ENCODE results near the gene CCT6B. TPM values are rescaled to one million over a fixed set of nuclear protein-coding genes. Genes with fewer than 3 reads are reported as not detected.

CCT6B gene
- total and polyA plus RNA-seq, 3 donors from 2014 or later: 46.8 to 226 (median 56.5) TPM

DNA sequence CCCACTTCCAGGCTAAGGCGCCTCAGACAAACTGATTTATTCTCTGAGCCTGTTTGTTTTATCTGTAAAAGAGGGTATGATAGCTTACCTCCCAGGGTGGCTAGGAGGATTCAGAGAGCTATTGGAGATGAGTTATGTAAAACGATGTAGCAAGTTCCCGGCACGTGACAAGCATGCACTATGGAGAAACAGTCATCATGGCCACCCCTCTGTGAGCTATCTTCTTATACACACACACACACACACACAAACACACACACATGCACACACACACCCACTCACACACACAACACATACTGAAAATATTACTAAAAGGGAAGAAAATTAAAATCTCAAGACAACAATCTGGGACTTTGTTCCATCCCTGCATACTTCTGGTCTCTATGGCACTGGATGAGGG is 66.3 kb downstream of the CCT6B start:
- H3K27me3 ChIP-seq: no peaks in the 10 kb centered on the region
- H3K36me3 ChIP-seq (ENCODE audit: low read depth, missing control alignments): no peaks in the 10 kb centered on the region
- no peak overlapping the region for H3K4me3 ChIP-seq
- DNase-seq: no peak
- H3K27ac ChIP-seq: no peak overlapping the region
- WGBS, 2 donors: 85 to 89% methylated on average over 4 of the region's 4 CpGs
- TF ChIP-seq, protein P1, sequence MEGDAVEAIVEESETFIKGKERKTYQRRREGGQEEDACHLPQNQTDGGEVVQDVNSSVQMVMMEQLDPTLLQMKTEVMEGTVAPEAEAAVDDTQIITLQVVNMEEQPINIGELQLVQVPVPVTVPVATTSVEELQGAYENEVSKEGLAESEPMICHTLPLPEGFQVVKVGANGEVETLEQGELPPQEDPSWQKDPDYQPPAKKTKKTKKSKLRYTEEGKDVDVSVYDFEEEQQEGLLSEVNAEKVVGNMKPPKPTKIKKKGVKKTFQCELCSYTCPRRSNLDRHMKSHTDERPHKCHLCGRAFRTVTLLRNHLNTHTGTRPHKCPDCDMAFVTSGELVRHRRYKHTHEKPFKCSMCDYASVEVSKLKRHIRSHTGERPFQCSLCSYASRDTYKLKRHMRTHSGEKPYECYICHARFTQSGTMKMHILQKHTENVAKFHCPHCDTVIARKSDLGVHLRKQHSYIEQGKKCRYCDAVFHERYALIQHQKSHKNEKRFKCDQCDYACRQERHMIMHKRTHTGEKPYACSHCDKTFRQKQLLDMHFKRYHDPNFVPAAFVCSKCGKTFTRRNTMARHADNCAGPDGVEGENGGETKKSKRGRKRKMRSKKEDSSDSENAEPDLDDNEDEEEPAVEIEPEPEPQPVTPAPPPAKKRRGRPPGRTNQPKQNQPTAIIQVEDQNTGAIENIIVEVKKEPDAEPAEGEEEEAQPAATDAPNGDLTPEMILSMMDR (IDR thresholded peaks at IDR 0.05): no peak
- intact Hi-C loops (cut with DNase I; ENCODE audit: low total_unique reads): no loop called here
- H3K4me1 ChIP-seq: no peaks in the 10 kb centered on the region
- H3K9me3 ChIP-seq: no peaks in the 10 kb centered on the region

DNA sequence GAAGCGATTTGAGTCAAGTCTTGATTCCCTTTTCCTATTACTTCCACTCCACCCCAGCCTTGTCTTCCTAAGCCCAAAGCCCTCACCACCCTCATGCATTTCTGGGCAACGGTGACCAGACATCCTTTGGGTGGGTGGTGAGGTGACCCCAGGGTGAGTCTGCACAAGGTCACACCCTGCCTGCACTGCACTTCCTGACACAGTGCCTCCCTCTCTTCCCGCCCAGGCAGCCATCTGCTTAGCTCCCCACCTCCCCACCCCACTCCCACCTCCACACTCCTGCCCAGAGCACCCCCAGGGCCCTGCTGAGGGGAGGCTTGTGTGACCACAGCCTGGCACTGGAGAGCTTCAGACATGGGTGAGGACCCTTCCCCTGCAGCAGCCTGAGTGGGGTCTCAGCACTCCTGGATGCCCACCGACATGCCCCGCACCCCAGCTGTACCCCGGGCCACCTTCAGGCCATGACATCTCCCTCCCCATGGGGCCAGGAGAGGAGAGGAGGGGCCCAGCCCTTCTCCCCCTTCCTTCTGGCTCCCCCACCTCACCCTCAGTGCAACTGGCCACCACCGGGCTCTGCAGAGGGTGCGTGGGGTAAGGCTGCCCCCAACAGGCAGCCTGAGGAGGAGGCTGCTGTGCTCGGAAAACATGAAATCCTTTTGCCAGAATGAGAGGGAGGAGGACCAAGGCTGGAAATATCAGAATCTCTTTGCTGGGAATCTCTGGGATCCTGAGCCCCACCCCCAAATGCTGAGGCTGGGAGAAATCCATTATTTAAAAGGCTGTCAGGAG is 68.6 kb downstream of the CCT6B start:
- TF ChIP-seq, protein P1 (IDR thresholded peaks at IDR 0.05): peak in 2 of 3 experiments; percentile 28 to 40
- no peak for TF ChIP-seq POLR2A (IDR thresholded peaks at IDR 0.05)
- intact Hi-C loops (cut with DNase I; ENCODE audit: low total_unique reads): no loop called here

DNA sequence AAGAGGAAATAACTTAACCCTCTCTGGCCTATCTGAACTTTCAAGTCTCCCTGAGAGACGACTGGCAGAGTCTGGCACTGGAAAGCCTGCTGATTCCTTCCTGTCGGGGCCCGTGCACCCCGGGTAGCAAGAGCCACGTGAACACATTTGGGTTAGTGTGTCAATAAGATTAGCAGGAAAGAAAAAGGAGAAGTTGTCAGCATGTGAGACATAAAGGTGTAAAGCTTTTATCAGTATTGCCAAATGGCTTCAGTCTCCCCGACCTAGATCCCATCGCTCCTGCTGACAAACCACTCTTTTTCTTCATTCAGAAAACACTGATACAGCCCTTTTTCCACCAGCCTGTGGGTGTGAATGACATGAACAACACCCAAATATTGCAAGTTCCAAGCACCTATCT is 74.4 kb downstream of the CCT6B start:
- intact Hi-C loops (cut with DNase I; ENCODE audit: low total_unique reads): no loop called here
- DNase-seq: no peak
- H3K9me3 ChIP-seq: no peaks in the 10 kb centered on the region
- no peaks in the 10 kb centered on the region for H3K36me3 ChIP-seq (ENCODE audit: low read depth, missing control alignments)
- no peaks in the 10 kb centered on the region for H3K4me1 ChIP-seq
- no peak overlapping the region for H3K27ac ChIP-seq
- 18 to 29% methylated on average over 7 of the region's 7 CpGs for WGBS, 2 donors
- no peak for TF ChIP-seq POLR2A (IDR thresholded peaks at IDR 0.05)
- TF ChIP-seq, protein P1 (IDR thresholded peaks at IDR 0.05): no peak
- H3K4me3 ChIP-seq: no peak overlapping the region
- H3K27me3 ChIP-seq: no peaks in the 10 kb centered on the region

More for the DNA sequence above, 68.6 kb downstream of the CCT6B start:
- DNase-seq: peak; percentile 37
- no peak overlapping the region for H3K4me3 ChIP-seq
- no peaks in the 10 kb centered on the region for H3K36me3 ChIP-seq (ENCODE audit: low read depth, missing control alignments)
- no peaks in the 10 kb centered on the region for H3K9me3 ChIP-seq
- H3K4me1 ChIP-seq: no peaks in the 10 kb centered on the region
- WGBS, 2 donors: 48 to 50% methylated on average over 5 to 9 of the region's 9 CpGs
- H3K27me3 ChIP-seq: no peaks in the 10 kb centered on the region
- H3K27ac ChIP-seq: no peak overlapping the region

DNA sequence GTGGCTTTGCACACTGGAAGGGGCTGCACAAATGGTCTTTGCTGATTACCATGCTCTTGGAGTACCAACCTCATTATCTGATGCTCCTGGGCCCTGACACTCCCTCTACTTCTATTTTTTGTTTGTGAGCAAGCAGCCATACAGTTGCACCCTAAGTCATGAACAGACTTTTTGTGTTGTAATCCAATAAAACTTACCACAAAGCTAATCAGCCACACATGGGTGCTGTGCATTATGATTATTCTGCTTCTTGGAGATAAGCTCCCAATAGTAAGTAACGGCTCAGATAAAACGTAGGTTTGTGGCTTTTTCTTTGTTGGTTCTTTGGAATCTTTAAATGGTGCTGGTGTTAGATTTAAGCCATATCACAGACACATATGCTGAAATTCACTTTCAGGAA is 76.2 kb downstream of the CCT6B start:
- no peaks in the 10 kb centered on the region for H3K4me1 ChIP-seq
- H3K36me3 ChIP-seq (ENCODE audit: low read depth, missing control alignments): no peaks in the 10 kb centered on the region
- no peak overlapping the region for H3K27ac ChIP-seq
- no peak overlapping the region for H3K4me3 ChIP-seq
- no peaks in the 10 kb centered on the region for H3K27me3 ChIP-seq
- DNase-seq: no peak
- intact Hi-C loops (cut with DNase I; ENCODE audit: low total_unique reads): no loop called here
- 64 to 70% methylated on average over 2 of the region's 2 CpGs for WGBS, 2 donors
- H3K9me3 ChIP-seq: no peaks in the 10 kb centered on the region
- TF ChIP-seq POLR2A (IDR thresholded peaks at IDR 0.05): no peak
- TF ChIP-seq, protein P1 (IDR thresholded peaks at IDR 0.05): no peak

DNA sequence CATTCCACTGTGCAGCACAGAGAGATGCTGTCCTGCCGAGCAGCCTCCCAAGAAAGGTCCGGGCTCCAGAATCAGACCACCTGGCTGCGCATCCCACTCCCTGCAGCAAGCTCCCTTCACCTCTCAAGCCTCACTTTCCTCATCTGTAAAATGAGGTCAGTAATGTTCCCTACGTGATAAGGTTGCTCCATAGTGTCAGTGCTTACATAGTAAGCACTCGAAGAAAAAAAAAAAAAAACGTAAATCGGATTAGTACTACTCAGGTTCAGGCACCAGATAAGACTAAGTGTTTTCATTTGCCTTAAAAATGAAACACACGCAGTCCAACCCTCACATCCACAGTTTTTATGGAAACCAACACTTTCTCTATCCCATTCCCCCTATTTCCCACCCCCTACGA is 76.7 kb downstream of the CCT6B start:
- intact Hi-C loops (cut with DNase I; ENCODE audit: low total_unique reads): no loop called here
- no peaks in the 10 kb centered on the region for H3K9me3 ChIP-seq
- H3K27me3 ChIP-seq: no peaks in the 10 kb centered on the region
- 79 to 81% methylated on average over 9 of the region's 9 CpGs for WGBS, 2 donors
- H3K4me3 ChIP-seq: no peak overlapping the region
- H3K4me1 ChIP-seq: no peaks in the 10 kb centered on the region
- DNase-seq: no peak
- no peak for TF ChIP-seq POLR2A (IDR thresholded peaks at IDR 0.05)
- TF ChIP-seq, protein P1 (IDR thresholded peaks at IDR 0.05): no peak
- no peaks in the 10 kb centered on the region for H3K36me3 ChIP-seq (ENCODE audit: low read depth, missing control alignments)
- H3K27ac ChIP-seq: no peak overlapping the region

Data from testis (tissue), 3 donors.